HepG2 (cell line): ENCODE data around the gene MED19. TPM values are rescaled to one million over a fixed set of nuclear protein-coding genes. Genes with fewer than 3 reads are reported as not detected.

Experiments used
- ARID5B ChIP-seq: IDR thresholded peaks from 2 replicates; pipeline ENCODE4 v1.4.0; 2020; ENCODE audit warnings: mild to moderate bottlenecking, missing genetic modification reagents
- ARNT ChIP-seq: fragments of 450-650 bp; IDR thresholded peaks from 2 replicates; pipeline ENCODE4 v1.6.1; 2017
- HOXD1 ChIP-seq: sonication (generic); formaldehyde crosslinking; IDR thresholded peaks from 2 replicates; pipeline ENCODE4 v1.5.0; 2020; ENCODE audit warnings: missing genetic modification reagents
- KMT2B ChIP-seq: IDR thresholded peaks from 2 replicates; pipeline ENCODE4 v1.6.1; 2016; ENCODE audit warnings: missing genetic modification reagents, missing compliant biosample characterization
- MATR3 ChIP-seq: sonication (generic); formaldehyde crosslinking; IDR thresholded peaks from 2 replicates; pipeline ENCODE4 v1.4.0; 2020; ENCODE audit warnings: missing genetic modification reagents
- NR2C2 ChIP-seq: sonication (generic); formaldehyde crosslinking; IDR thresholded peaks from 2 replicates; pipeline ENCODE4 v1.4.0; 2020; ENCODE audit warnings: missing genetic modification reagents, mild to moderate bottlenecking, moderate library complexity, borderline replicate concordance
- RERE ChIP-seq: IDR thresholded peaks from 2 replicates; pipeline ENCODE4 v1.6.1; 2016; ENCODE audit warnings: low read depth, missing genetic modification reagents, missing compliant biosample characterization
- SP140L ChIP-seq: sonication (generic); formaldehyde crosslinking; IDR thresholded peaks from 2 replicates; pipeline ENCODE4 v1.4.0; 2020; ENCODE audit warnings: missing genetic modification reagents, borderline replicate concordance
- TMF1 ChIP-seq: sonication (generic); formaldehyde crosslinking; IDR thresholded peaks from 2 replicates; pipeline ENCODE4 v1.8.1; 2022; ENCODE audit warnings: low read depth, missing genetic modification reagents
- UBTF ChIP-seq: sonication (generic); formaldehyde crosslinking; IDR thresholded peaks from 2 replicates; pipeline ENCODE4 v1.4.0; 2020; ENCODE audit warnings: mild to moderate bottlenecking, missing genetic modification reagents
- ZBTB49 ChIP-seq: sonication (generic); formaldehyde crosslinking; IDR thresholded peaks from 2 replicates; pipeline ENCODE4 v1.4.0; 2020; ENCODE audit warnings: missing genetic modification reagents, borderline replicate concordance
- ZFY ChIP-seq: sonication (generic); formaldehyde crosslinking; IDR thresholded peaks from 2 replicates; pipeline ENCODE4 v1.4.0; 2020; ENCODE audit warnings: missing genetic modification reagents
- ZNF296 ChIP-seq: sonication (generic); formaldehyde crosslinking; conservative IDR thresholded peaks from 2 replicates; pipeline ENCODE4 v1.5.0; 2020; ENCODE audit warnings: mild to moderate bottlenecking, missing genetic modification reagents
- ZNF382 ChIP-seq: sonication (generic); formaldehyde crosslinking; IDR thresholded peaks from 2 replicates; pipeline ENCODE4 v1.5.0; 2020; ENCODE audit warnings: missing genetic modification reagents, mild to moderate bottlenecking, borderline replicate concordance
- ZSCAN29 ChIP-seq: sonication (generic); formaldehyde crosslinking; conservative IDR thresholded peaks from 2 replicates; pipeline ENCODE4 v1.4.0; 2020; ENCODE audit warnings: mild to moderate bottlenecking, missing genetic modification reagents
- polyA plus RNA-seq, 8 experiments: library from polyadenylated mRNA; depleted of rRNA in 3 of 8; stranded (reverse) in 7 of 8; unstranded in 1 of 8; fragments of >200 nt; fragmentation: Illumina TruSeq in 4 of 8; extraction: Trizol in 4 of 8; gene quantifications; 2 replicates each; pipeline versions ENCODE4 v1.2.1 to v1.2.3, GENCODE V29; 2011 to 2016; ENCODE audit warnings: low read depth in 4 of 8, missing spikeins in 1 of 8, mixed read lengths in 1 of 8; ENCODE audit not compliant: insufficient read depth in 1 of 8
- total RNA-seq, 5 experiments: library from RNA; depleted of rRNA; stranded (reverse); fragments of >200 nt; fragmentation: Illumina TruSeq; extraction: Trizol; gene quantifications; 2 replicates each; pipeline ENCODE4 v1.2.3, GENCODE V29; 2016; ENCODE audit warnings: low read depth in 1 of 5

MED19 gene
- total and polyA plus RNA-seq, 2 of the 13 experiments (the other 11 are each of a cell fraction or from before 2014, with no cell fraction given), result 12.9 to 13.8 TPM

- TF ChIP-seq UBTF (CRISPR knock-in tag) (peak; percentile 70), KMT2B (CRISPR knock-in tag) (peak; percentile 90; the same call in 1 of the 2 replicates), MATR3 (CRISPR knock-in tag) (no peak), ZNF382 (CRISPR knock-in tag) (no peak), RERE (CRISPR knock-in tag) (peak; percentile 27; the same call in 1 of the 2 replicates), ZFY (CRISPR knock-in tag) (peak; percentile 73), ZNF296 (CRISPR knock-in tag) (no peak), NR2C2 (CRISPR knock-in tag) (peak; percentile 92), ARID5B (CRISPR knock-in tag) (peak; percentile 63), ARNT (no peak), TMF1 (CRISPR knock-in tag) (no peak), HOXD1 (CRISPR knock-in tag) (no peak), SP140L (CRISPR knock-in tag) (no peak), ZBTB49 (CRISPR knock-in tag) (no peak), ZSCAN29 (CRISPR knock-in tag) (peak; percentile 86; the same call in 1 of the 2 replicates)
Observed at GRCh38 chr11:57657194-57658022, 54.6 kb downstream of the MED19 start, which contains the start of gene CLP1 (continued).
